Neutrophil (primary cell): ENCODE measurements around the gene LRRFIP1.
A peak's percentile ranks its signal among the peaks of the same experiment; 100 is the strongest.

ENCODE experiments used
- H3K27ac ChIP-seq: fragments of 200-600 bp; sonication (generic); 2 replicates; pipeline ENCODE4 v1.5.1; 2016; ENCODE audit warnings: mild to moderate bottlenecking, moderate library complexity
- H3K27me3 ChIP-seq: fragments of 200-600 bp; sonication (generic); 2 replicates; pipeline ENCODE4 v1.6.0; 2016; ENCODE audit warnings: mild to moderate bottlenecking
- H3K36me3 ChIP-seq: fragments of 200-600 bp; sonication (generic); 2 replicates; pipeline ENCODE4 v1.5.1; 2017
- H3K4me1 ChIP-seq, 2 experiments: fragments of 200-600 bp in 1 of 2; sonication (generic) in 1 of 2; 1 replicate in 1 of 2; 2 replicates in 1 of 2; pipeline versions ENCODE4 v1.5.1 to v1.6.1; 2013 to 2016; ENCODE audit warnings: low read depth in 1 of 2, low read length in 1 of 2, mild to moderate bottlenecking in 1 of 2, moderate library complexity in 1 of 2; ENCODE audit not compliant: control insufficient read depth in 1 of 2, insufficient read depth in 1 of 2
- H3K4me3 ChIP-seq, 2 experiments: fragments of 200-600 bp in 1 of 2; sonication (generic) in 1 of 2; 1 replicate in 1 of 2; 2 replicates in 1 of 2; pipeline ENCODE4 v1.5.1; 2013 to 2016; ENCODE audit warnings: low read depth in 1 of 2, low read length in 1 of 2, mild to moderate bottlenecking in 1 of 2, moderate library complexity in 1 of 2
- H3K9me3 ChIP-seq: fragments of 200-600 bp; sonication (generic); 2 replicates; pipeline ENCODE4 v1.5.1; 2016
- TF ChIP-seq, protein P1 (sequence below): fragments of 200-600 bp; sonication (generic); IDR thresholded peaks from 2 replicates; pipeline ENCODE4 v1.5.1; 2016; ENCODE audit warnings: antibody characterized with exemption

The LRRFIP1 gene

DNA sequence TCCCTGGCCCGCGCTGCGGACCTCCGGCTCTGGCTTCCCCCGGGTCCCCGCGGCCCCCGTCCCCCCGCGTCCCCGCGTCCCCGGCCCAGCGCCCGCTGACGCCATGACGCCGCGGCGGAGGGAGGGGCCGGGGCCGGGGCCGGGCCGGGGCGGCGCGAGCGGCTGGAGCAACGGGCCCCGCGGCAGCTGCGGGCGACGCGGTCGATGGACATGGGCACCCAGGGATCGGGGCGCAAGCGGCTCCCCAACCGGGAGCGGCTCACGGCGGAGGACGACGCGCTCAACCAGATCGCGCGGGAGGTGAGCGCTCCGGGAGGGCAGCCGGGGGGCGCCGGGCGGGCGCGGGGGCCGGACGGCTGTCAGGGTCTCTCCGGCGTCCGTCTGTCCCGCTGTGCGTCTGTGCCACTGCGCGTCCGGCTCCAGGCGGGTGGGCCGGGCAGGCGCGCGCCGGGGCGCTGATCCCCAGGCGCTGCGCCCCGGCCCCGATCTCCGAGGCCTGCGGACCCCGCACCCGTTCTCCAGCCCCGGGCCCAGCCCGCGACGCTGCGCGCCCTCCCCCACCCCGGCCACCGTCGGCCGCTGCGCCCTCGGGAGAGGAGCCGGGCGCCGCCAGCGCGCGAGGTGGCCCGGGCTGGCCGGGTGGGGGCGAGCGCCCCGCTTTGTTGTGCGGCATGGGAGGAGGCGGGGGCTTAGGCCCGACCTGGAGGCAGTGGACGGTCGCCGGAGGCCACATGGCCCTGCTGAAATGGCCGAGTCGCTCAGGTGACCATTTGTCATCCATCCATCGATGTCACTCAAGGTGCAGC is at the start of gene LRRFIP1:
Gene LRRFIP1 (plus strand): TSS at position 147 of the 806 bp plus-strand sequence. CDS start 58 bp downstream, at position 205.
- Histone ChIP-seq H3K27ac (no peak within 1 kb of the TSS), H3K4me1 (peaks cover 26 to 31% of the 10 kb centered on the region in 2 experiments), H3K4me3 (peak within 1 kb of the TSS; percentile 23 to 38), H3K27me3 (peaks cover 99% of the 10 kb centered on the region), H3K36me3 (no peaks in the 10 kb centered on the region), H3K9me3 (no peaks in the 10 kb centered on the region)
- TF ChIP-seq, protein P1, sequence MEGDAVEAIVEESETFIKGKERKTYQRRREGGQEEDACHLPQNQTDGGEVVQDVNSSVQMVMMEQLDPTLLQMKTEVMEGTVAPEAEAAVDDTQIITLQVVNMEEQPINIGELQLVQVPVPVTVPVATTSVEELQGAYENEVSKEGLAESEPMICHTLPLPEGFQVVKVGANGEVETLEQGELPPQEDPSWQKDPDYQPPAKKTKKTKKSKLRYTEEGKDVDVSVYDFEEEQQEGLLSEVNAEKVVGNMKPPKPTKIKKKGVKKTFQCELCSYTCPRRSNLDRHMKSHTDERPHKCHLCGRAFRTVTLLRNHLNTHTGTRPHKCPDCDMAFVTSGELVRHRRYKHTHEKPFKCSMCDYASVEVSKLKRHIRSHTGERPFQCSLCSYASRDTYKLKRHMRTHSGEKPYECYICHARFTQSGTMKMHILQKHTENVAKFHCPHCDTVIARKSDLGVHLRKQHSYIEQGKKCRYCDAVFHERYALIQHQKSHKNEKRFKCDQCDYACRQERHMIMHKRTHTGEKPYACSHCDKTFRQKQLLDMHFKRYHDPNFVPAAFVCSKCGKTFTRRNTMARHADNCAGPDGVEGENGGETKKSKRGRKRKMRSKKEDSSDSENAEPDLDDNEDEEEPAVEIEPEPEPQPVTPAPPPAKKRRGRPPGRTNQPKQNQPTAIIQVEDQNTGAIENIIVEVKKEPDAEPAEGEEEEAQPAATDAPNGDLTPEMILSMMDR = no peak

DNA sequence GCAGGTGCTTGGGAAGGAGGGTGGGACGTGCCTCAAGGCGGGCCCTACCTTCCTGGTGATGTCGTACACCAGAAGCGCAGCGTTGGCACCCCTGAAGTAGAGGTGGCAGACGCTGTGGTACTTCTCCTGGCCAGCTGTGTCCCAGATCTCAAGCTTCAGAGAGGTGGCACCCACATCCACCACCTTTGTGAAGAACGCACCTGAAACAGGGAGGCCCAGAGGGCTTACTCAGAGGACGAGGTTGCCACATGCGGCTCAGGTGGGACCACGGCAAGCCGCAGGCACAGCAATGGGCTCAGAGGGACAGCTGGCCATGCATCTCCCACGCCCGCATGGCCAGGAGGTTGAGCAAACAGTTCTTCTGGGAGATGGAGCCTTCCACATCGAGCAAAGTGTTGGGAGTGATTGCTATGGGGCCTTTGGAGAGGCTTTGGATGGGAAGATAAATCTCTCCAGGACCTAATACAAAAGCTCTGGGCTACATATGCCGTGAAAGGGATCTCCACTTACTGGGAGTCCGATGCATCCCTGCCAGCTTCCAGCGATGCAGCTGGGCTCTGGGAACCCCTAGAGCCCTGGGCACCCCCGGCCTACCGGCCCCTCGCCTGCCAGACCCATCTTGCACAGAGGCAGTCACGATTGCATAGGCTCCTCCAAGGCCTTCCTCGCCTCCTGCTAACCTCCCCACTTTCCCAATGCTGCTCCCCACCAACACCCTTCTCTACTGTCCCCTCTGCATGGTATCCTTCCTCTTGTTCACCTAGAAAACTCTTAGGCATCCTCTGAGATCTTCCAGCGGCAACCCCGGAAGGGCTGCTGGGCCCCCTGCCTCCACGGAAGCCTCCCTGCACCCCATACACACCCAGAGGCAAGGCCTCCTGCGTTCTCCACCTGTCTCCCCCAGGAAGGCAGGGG is 49.2 kb upstream of the LRRFIP1 start:
- H3K27me3 ChIP-seq = peaks cover 5% of the 10 kb centered on the region
- no peaks in the 10 kb centered on the region for H3K9me3 ChIP-seq
- H3K4me3 ChIP-seq = no peak overlapping the region
- TF ChIP-seq, protein P1 = no peak
- no peaks in the 10 kb centered on the region for H3K36me3 ChIP-seq
- no peaks in the 10 kb centered on the region for H3K4me1 ChIP-seq
- H3K27ac ChIP-seq = no peak overlapping the region

DNA sequence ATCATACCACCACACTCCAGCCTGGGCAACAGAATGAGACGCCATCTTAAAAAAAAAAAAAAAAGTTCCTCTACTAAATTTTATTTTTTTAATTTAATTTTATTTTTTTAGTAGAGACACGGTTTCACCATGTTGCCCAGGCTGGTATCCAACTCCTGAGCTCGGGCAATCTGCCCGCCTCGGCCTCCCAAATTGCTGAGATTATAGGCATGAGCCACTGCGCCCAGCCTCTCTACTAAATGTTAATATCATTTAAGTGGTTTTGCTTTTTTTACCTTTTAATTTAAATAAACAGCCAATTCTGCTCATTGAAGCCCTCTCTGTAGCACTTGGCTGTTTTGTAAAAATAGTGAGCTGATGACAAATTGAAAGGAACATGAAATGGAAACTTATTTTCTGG is 46.1 kb upstream of the LRRFIP1 start:
- Histone ChIP-seq H3K27me3 (peaks cover 5% of the 10 kb centered on the region), H3K4me1 (no peaks in the 10 kb centered on the region), H3K27ac (no peak overlapping the region), H3K9me3 (no peaks in the 10 kb centered on the region), H3K4me3 (no peak overlapping the region), H3K36me3 (no peaks in the 10 kb centered on the region)
- TF ChIP-seq, protein P1 = no peak

GRCh38 chr2:237581751-237582746 is 45.3 kb upstream of the LRRFIP1 start:
- Histone ChIP-seq H3K4me3 (no peak overlapping the region), H3K36me3 (no peaks in the 10 kb centered on the region), H3K27ac (no peak overlapping the region), H3K27me3 (peaks cover 5% of the 10 kb centered on the region), H3K9me3 (no peaks in the 10 kb centered on the region), H3K4me1 (no peaks in the 10 kb centered on the region)
- TF ChIP-seq, protein P1 = no peak
